Peyer's patch (tissue), 4 donors: ENCODE measurements around the gene EXOSC5. TPM values are rescaled to one million over a fixed set of nuclear protein-coding genes. Genes with fewer than 3 reads are reported as not detected.

ENCODE experiments used
- DNase-seq, 3 donors: peaks; one replicate each; pipeline ENCODE4 v3.0.0-alpha.2; 2017 to 2019
- H3K27ac ChIP-seq, 4 donors: fragments of 200-600 bp; sonication (generic); one replicate each; pipeline ENCODE4 v1.5.1; 2016 to 2019
- H3K27me3 ChIP-seq, 2 donors: fragments of 200-600 bp; sonication (generic); one replicate each; pipeline ENCODE4 v1.5.1; 2019
- H3K36me3 ChIP-seq, 3 donors: fragments of 200-600 bp; sonication (generic); one replicate each; pipeline ENCODE4 v1.5.1; 2016 to 2019
- H3K4me1 ChIP-seq, 4 donors: fragments of 200-600 bp; sonication (generic); one replicate each; pipeline ENCODE4 v1.5.1; 2016 to 2019
- H3K4me3 ChIP-seq, 4 donors: fragments of 200-600 bp; sonication (generic); 1 replicate in 3 of 4; 2 replicates in 1 of 4; pipeline ENCODE4 v1.5.1; 2016 to 2019; ENCODE audit warnings: mild to moderate bottlenecking in 1 of 4
- H3K9me3 ChIP-seq, 4 donors: fragments of 200-600 bp; sonication (generic); one replicate each; pipeline ENCODE4 v1.5.1; 2016 to 2019; ENCODE audit warnings: mild to moderate bottlenecking in 1 of 4
- POLR2A ChIP-seq, 2 donors: fragments of 450-650 bp; IDR thresholded peaks; one replicate each; pipeline ENCODE4 v1.5.1; 2017; ENCODE audit warnings: antibody characterized with exemption in 2 of 2, mild to moderate bottlenecking in 2 of 2, moderate library complexity in 2 of 2
- total RNA-seq, 4 donors: library from RNA; depleted of rRNA; stranded (reverse); fragments of >200 nt; gene quantifications; one replicate each; pipeline ENCODE4 v1.1.0, GENCODE V29; 2016
- TF ChIP-seq, protein P1 (sequence below), 6 experiments: fragments of 450-650 bp in 4 of 6; fragments of 200-600 bp in 2 of 6; sonication (generic) in 1 of 6; IDR thresholded peaks; one replicate each; pipeline ENCODE4 v1.5.1; 2017 to 2019; ENCODE audit warnings: antibody characterized with exemption in 6 of 6, mild to moderate bottlenecking in 3 of 6, moderate library complexity in 1 of 6

Gene EXOSC5
- total RNA-seq, 4 donors from 2014 or later, result 5.4 to 12.4 (median 10.0) TPM

DNA sequence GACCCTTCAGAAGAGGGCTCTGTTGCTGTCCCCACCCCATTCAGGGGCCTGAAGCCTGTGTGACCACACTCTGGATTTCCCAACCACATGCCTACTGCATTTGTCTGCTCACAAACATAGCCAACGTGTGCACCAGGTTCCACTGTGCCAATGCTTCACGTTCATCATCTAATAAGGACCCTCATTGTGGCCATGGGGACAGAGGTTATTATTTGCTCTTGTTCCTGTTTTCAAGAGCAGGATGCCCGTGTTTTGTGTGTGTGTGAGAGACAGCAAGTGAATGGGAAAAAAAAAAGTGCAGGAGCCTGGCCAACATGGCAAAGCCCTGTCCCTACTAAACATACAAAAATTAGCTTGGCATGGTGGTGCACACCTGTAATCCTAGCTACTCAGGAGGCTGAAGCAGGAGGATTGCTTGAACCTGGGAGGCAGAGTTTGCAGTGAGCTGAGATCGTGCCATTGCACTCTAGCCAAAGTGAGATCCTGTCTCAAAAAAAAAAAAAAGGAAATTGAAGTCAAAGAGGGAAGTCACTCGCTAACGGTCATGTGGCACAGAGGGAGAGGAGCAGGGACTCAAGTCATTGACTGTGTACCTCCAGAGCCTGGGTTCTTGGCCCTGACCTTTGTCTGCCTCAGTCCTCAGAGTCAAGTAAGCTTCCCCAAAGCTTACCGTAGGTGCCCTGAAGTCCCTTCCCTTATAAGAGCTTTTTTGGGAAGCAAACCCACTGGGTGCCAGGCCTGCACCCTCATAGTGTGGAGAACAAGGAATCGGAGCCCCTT lies 23.1 kb upstream of the EXOSC5 start:
- peaks cover 0 to 75% (median 2%) of the 10 kb centered on the region in 3 donors for H3K36me3 ChIP-seq

DNA sequence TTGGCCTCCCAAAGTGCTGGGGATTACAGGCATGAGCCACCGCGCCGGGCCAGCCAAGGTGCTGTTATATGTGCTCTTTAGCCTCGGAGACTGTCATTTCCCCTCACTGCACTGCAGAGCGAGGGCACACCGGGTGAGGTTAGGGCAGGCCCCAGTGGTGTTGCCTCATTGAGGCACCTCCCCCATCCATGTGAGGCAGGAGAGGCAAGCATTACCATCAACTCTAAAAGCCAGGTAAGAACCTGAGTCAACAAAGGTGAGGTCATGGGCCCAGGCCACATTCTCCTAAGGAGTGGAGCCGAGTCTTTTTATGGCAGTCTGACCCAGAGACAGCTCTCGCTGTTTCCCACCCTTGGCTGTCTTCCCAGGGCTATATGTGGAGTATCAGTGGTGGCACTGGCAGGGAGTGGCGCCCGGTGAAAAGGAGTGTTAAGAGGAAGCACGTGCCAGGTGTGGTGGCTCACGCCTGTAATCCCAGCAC lies 19.1 kb upstream of the EXOSC5 start:
- H3K27ac ChIP-seq, result peak overlapping the region in 3 of 4 donors; percentile 27 to 72 (median 70)
- H3K4me3 ChIP-seq, result no peak overlapping the region
- peak in 2 of 3 donors; percentile 88 to 92 for DNase-seq

More for the DNA sequence above, 23.1 kb upstream of the EXOSC5 start:
- peak overlapping the region; percentile 25 to 73 (median 43) for H3K27ac ChIP-seq
- H3K9me3 ChIP-seq, result no peaks in the 10 kb centered on the region
- DNase-seq, result no peak
- H3K27me3 ChIP-seq, result no peaks in the 10 kb centered on the region
- peaks cover 0 to 54% (median 3%) of the 10 kb centered on the region in 4 donors for H3K4me1 ChIP-seq
- H3K4me3 ChIP-seq, result no peak overlapping the region
- TF ChIP-seq POLR2A (IDR thresholded peaks at IDR 0.05), result no peak
- TF ChIP-seq, protein P1, sequence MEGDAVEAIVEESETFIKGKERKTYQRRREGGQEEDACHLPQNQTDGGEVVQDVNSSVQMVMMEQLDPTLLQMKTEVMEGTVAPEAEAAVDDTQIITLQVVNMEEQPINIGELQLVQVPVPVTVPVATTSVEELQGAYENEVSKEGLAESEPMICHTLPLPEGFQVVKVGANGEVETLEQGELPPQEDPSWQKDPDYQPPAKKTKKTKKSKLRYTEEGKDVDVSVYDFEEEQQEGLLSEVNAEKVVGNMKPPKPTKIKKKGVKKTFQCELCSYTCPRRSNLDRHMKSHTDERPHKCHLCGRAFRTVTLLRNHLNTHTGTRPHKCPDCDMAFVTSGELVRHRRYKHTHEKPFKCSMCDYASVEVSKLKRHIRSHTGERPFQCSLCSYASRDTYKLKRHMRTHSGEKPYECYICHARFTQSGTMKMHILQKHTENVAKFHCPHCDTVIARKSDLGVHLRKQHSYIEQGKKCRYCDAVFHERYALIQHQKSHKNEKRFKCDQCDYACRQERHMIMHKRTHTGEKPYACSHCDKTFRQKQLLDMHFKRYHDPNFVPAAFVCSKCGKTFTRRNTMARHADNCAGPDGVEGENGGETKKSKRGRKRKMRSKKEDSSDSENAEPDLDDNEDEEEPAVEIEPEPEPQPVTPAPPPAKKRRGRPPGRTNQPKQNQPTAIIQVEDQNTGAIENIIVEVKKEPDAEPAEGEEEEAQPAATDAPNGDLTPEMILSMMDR (IDR thresholded peaks at IDR 0.05), result no peak

GRCh38 chr19:41415154-41415571 lies 18.0 kb upstream of the EXOSC5 start:
- TF ChIP-seq POLR2A (IDR thresholded peaks at IDR 0.05), result no peak
- TF ChIP-seq, protein P1 (IDR thresholded peaks at IDR 0.05), result no peak
- no peaks in the 10 kb centered on the region for H3K9me3 ChIP-seq
- peaks cover 0 to 84% (median 0%) of the 10 kb centered on the region in 3 donors for H3K36me3 ChIP-seq
- H3K4me3 ChIP-seq, result no peak overlapping the region
- peaks cover 0 to 23% (median 3%) of the 10 kb centered on the region in 4 donors for H3K4me1 ChIP-seq
- no peaks in the 10 kb centered on the region for H3K27me3 ChIP-seq
- DNase-seq, result no peak
- H3K27ac ChIP-seq, result no peak overlapping the region

More for the DNA sequence above, 19.1 kb upstream of the EXOSC5 start:
- TF ChIP-seq POLR2A (IDR thresholded peaks at IDR 0.05), result peak in 1 of 2 donors; percentile 35
- TF ChIP-seq, protein P1 (IDR thresholded peaks at IDR 0.05), result no peak
- H3K36me3 ChIP-seq, result peaks cover 0 to 84% (median 0%) of the 10 kb centered on the region in 3 donors
- peaks cover 0 to 27% (median 3%) of the 10 kb centered on the region in 4 donors for H3K4me1 ChIP-seq
- no peaks in the 10 kb centered on the region for H3K9me3 ChIP-seq
- no peaks in the 10 kb centered on the region for H3K27me3 ChIP-seq

- Histone ChIP-seq H3K27me3 (no peaks in the 10 kb centered on the region), H3K27ac (no peak overlapping the region), H3K4me3 (no peak overlapping the region), H3K4me1 (peaks cover 0 to 26% (median 3%) of the 10 kb centered on the region in 4 donors), H3K9me3 (no peaks in the 10 kb centered on the region), H3K36me3 (peaks cover 0 to 77% (median 0%) of the 10 kb centered on the region in 3 donors)
- TF ChIP-seq, protein P1 (IDR thresholded peaks at IDR 0.05), result no peak
- TF ChIP-seq POLR2A (IDR thresholded peaks at IDR 0.05), result no peak
- DNase-seq, result no peak
Measured at GRCh38 chr19:41414461-41414860, 17.3 kb upstream of the EXOSC5 start.

- Histone ChIP-seq H3K4me3 (no peak overlapping the region), H3K27ac (no peak overlapping the region), H3K9me3 (no peaks in the 10 kb centered on the region), H3K4me1 (peaks cover 0 to 31% (median 3%) of the 10 kb centered on the region in 4 donors), H3K27me3 (no peaks in the 10 kb centered on the region), H3K36me3 (peaks cover 0 to 72% (median 0%) of the 10 kb centered on the region in 3 donors)
- TF ChIP-seq, protein P1 (IDR thresholded peaks at IDR 0.05), result no peak
- TF ChIP-seq POLR2A (IDR thresholded peaks at IDR 0.05), result no peak
- no peak for DNase-seq
Measured at GRCh38 chr19:41413947-41414346, 16.8 kb upstream of the EXOSC5 start.
